HepG2 (cell line): ENCODE measurements around the gene SMLR1. TPM values are rescaled to one million over a fixed set of nuclear protein-coding genes. Genes with fewer than 3 reads are reported as not detected.
A peak's percentile ranks its signal among the peaks of the same experiment; 100 is the strongest.

ENCODE experiments used
- ATF1 ChIP-seq: IDR thresholded peaks from 2 replicates; pipeline ENCODE4 v1.6.1; 2016; ENCODE audit warnings: mild to moderate bottlenecking, control low read depth
- CENPT ChIP-seq: sonication (generic); formaldehyde crosslinking; IDR thresholded peaks from 2 replicates; pipeline ENCODE4 v1.8.0; 2022; ENCODE audit warnings: low read depth, mild to moderate bottlenecking, moderate library complexity, missing genetic modification reagents
- FOSL2 ChIP-seq: sonication (generic); formaldehyde crosslinking; IDR thresholded peaks from 2 replicates; pipeline ENCODE4 v1.4.0; 2020; ENCODE audit warnings: missing genetic modification reagents
- HMG20A ChIP-seq: IDR thresholded peaks from 2 replicates; pipeline ENCODE4 v1.6.1; 2016; ENCODE audit warnings: borderline replicate concordance
- HOXA7 ChIP-seq: sonication (generic); formaldehyde crosslinking; IDR thresholded peaks from 2 replicates; pipeline ENCODE4 v1.8.1; 2022; ENCODE audit warnings: mild to moderate bottlenecking, missing genetic modification reagents, moderate library complexity
- LBX2 ChIP-seq: sonication (generic); formaldehyde crosslinking; IDR thresholded peaks from 2 replicates; pipeline ENCODE4 v1.5.0; 2020; ENCODE audit warnings: missing genetic modification reagents, mild to moderate bottlenecking, borderline replicate concordance
- MBNL3 ChIP-seq: fragments of 250-450 bp; sonication (Bioruptor Pico); conservative IDR thresholded peaks from 2 replicates; pipeline ENCODE4 v1.8.0; 2022; ENCODE audit warnings: mild to moderate bottlenecking, inconsistent platforms
- MEIS2 ChIP-seq: sonication (generic); formaldehyde crosslinking; IDR thresholded peaks from 2 replicates; pipeline ENCODE4 v1.9.0; 2021; ENCODE audit warnings: mild to moderate bottlenecking, missing genetic modification reagents
- NFYB ChIP-seq: sonication (generic); formaldehyde crosslinking; IDR thresholded peaks from 2 replicates; pipeline ENCODE4 v1.4.0; 2020; ENCODE audit warnings: missing genetic modification reagents
- PATZ1 ChIP-seq: sonication (generic); formaldehyde crosslinking; IDR thresholded peaks from 2 replicates; pipeline ENCODE4 v1.4.0; 2020; ENCODE audit warnings: missing genetic modification reagents
- SKIL ChIP-seq: sonication (generic); formaldehyde crosslinking; IDR thresholded peaks from 2 replicates; pipeline ENCODE4 v1.8.0; 2022; ENCODE audit warnings: missing genetic modification reagents, mild to moderate bottlenecking, moderate library complexity, borderline replicate concordance
- SMYD3 ChIP-seq: sonication (generic); formaldehyde crosslinking; IDR thresholded peaks from 2 replicates; pipeline ENCODE4 v1.8.1; 2023; ENCODE audit warnings: mild to moderate bottlenecking, missing genetic modification reagents
- SNAPC5 ChIP-seq: sonication (generic); formaldehyde crosslinking; IDR thresholded peaks from 2 replicates; pipeline ENCODE4 v1.8.1; 2023; ENCODE audit warnings: mild to moderate bottlenecking, missing genetic modification reagents, borderline replicate concordance
- THRA ChIP-seq: sonication (generic); formaldehyde crosslinking; IDR thresholded peaks from 2 replicates; pipeline ENCODE4 v1.4.0; 2020; ENCODE audit warnings: missing genetic modification reagents, borderline replicate concordance
- YEATS4 ChIP-seq: sonication (generic); formaldehyde crosslinking; IDR thresholded peaks from 2 replicates; pipeline ENCODE4 v1.4.0; 2020; ENCODE audit warnings: missing genetic modification reagents, borderline replicate concordance
- ZFP36 ChIP-seq: fragments of 150-350 bp; IDR thresholded peaks from 2 replicates; pipeline ENCODE4 v1.6.1; 2018; ENCODE audit warnings: borderline replicate concordance, low read length, low read depth; ENCODE audit not compliant: partially characterized antibody
- ZFP37 ChIP-seq: sonication (generic); formaldehyde crosslinking; IDR thresholded peaks from 2 replicates; pipeline ENCODE4 v1.4.0; 2020; ENCODE audit warnings: missing genetic modification reagents, borderline replicate concordance
- ZKSCAN5 ChIP-seq: sonication (generic); formaldehyde crosslinking; IDR thresholded peaks from 2 replicates; pipeline ENCODE4 v1.5.1; 2020; ENCODE audit warnings: mild to moderate bottlenecking, missing genetic modification reagents
- ZNF234 ChIP-seq: sonication (generic); formaldehyde crosslinking; conservative IDR thresholded peaks from 2 replicates; pipeline ENCODE4 v1.5.1; 2020; ENCODE audit warnings: mild to moderate bottlenecking, missing genetic modification reagents
- ZNF331 ChIP-seq: sonication (generic); formaldehyde crosslinking; IDR thresholded peaks from 2 replicates; pipeline ENCODE4 v1.4.0; 2020; ENCODE audit warnings: missing genetic modification reagents
- ZNF484 ChIP-seq: sonication (generic); formaldehyde crosslinking; IDR thresholded peaks from 2 replicates; pipeline ENCODE4 v1.5.1; 2020; ENCODE audit warnings: mild to moderate bottlenecking, low read depth, missing genetic modification reagents, borderline replicate concordance
- ZNF569 ChIP-seq: sonication (generic); formaldehyde crosslinking; IDR thresholded peaks from 2 replicates; pipeline ENCODE4 v1.5.0; 2020; ENCODE audit warnings: mild to moderate bottlenecking, missing genetic modification reagents, moderate library complexity, borderline replicate concordance
- ZNF816 ChIP-seq: sonication (generic); formaldehyde crosslinking; IDR thresholded peaks from 2 replicates; pipeline ENCODE4 v1.8.0; 2022; ENCODE audit warnings: missing genetic modification reagents, mild to moderate bottlenecking, borderline replicate concordance
- ZNF878 ChIP-seq: sonication (generic); formaldehyde crosslinking; IDR thresholded peaks from 2 replicates; pipeline ENCODE4 v1.8.1; 2023; ENCODE audit warnings: mild to moderate bottlenecking, missing genetic modification reagents, moderate library complexity
- polyA plus RNA-seq, 8 experiments: library from polyadenylated mRNA; depleted of rRNA in 3 of 8; stranded (reverse) in 7 of 8; unstranded in 1 of 8; fragments of >200 nt; fragmentation: Illumina TruSeq in 4 of 8; extraction: Trizol in 4 of 8; gene quantifications; 2 replicates each; pipeline versions ENCODE4 v1.2.1 to v1.2.3, GENCODE V29; 2011 to 2016; ENCODE audit warnings: low read depth in 4 of 8, missing spikeins in 1 of 8, mixed read lengths in 1 of 8; ENCODE audit not compliant: insufficient read depth in 1 of 8
- total RNA-seq, 5 experiments: library from RNA; depleted of rRNA; stranded (reverse); fragments of >200 nt; fragmentation: Illumina TruSeq; extraction: Trizol; gene quantifications; 2 replicates each; pipeline ENCODE4 v1.2.3, GENCODE V29; 2016; ENCODE audit warnings: low read depth in 1 of 5

Gene SMLR1
- total and polyA plus RNA-seq, 2 of the 13 experiments (the other 11 are each of a cell fraction or from before 2014, with no cell fraction given) = 41.8 to 104 TPM

GRCh38 chr6:130834482-130835251 lies 7.5 kb downstream of the SMLR1 start (continued):
- TF ChIP-seq THRA (CRISPR knock-in tag) (peak; percentile 43; the same call in 1 of the 2 replicates), ZNF878 (CRISPR knock-in tag) (peak; percentile 45; the same call in 1 of the 2 replicates), PATZ1 (CRISPR knock-in tag) (no peak), HMG20A (CRISPR knock-in tag) (peak; percentile 53; the same call in 1 of the 2 replicates), SKIL (CRISPR knock-in tag) (no peak), ZFP36 (no peak), ZNF816 (CRISPR knock-in tag) (no peak), ZNF484 (CRISPR knock-in tag) (no peak), SNAPC5 (CRISPR knock-in tag) (no peak), ZNF569 (no peak), MBNL3 (CRISPR knock-in tag) (no peak), SMYD3 (CRISPR knock-in tag) (no peak), LBX2 (no peak), ATF1 (CRISPR knock-in tag) (no peak), MEIS2 (no peak), ZKSCAN5 (CRISPR knock-in tag) (no peak), HOXA7 (CRISPR knock-in tag) (no peak), ZFP37 (CRISPR knock-in tag) (no peak), ZNF331 (no peak; the same call in 1 of the 2 replicates), FOSL2 (peak; percentile 66), YEATS4 (CRISPR knock-in tag) (no peak), NFYB (CRISPR knock-in tag) (peak; percentile 41; the same call in 1 of the 2 replicates), ZNF234 (no peak), CENPT (CRISPR knock-in tag) (no peak)
